ENCODE data around the gene MEAF6. TPM values are rescaled to one million over a fixed set of nuclear protein-coding genes. Genes with fewer than 3 reads are reported as not detected.

MEAF6 gene
- total RNA-seq, 1 donor from 2014 or later, result 34.1 TPM

DNA sequence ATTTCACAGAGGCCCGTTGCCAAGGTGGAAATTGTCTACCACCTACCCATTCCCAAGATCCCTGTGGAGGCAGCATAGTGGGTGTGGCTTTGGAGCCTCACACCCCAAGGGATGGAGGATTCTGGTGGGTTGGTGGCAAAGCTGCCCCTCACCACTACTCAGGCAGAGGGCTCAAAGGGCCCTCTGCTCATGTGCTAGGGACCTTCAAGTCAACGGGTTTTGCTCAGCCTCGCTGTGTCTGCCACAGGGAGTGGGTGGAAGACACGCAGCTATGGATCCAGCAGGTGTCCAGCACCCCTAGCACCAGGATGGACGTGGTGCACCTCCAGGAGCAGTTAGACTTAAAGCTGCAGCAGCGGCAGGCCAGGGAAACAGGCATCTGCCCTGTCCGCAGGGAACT, 44.5 kb upstream of the MEAF6 start:
- Histone ChIP-seq H3K27me3 (ENCODE audit: low read depth) (no peaks in the 10 kb centered on the region), H3K36me3 (peaks cover 6% of the 10 kb centered on the region), H3K4me1 (peaks cover 20% of the 10 kb centered on the region), H3K4me3 (no peak overlapping the region), H3K27ac (replicated peaks) (no peak overlapping the region), H3K9me3 (replicated peaks) (no peaks in the 10 kb centered on the region)
- TF ChIP-seq, protein P1, sequence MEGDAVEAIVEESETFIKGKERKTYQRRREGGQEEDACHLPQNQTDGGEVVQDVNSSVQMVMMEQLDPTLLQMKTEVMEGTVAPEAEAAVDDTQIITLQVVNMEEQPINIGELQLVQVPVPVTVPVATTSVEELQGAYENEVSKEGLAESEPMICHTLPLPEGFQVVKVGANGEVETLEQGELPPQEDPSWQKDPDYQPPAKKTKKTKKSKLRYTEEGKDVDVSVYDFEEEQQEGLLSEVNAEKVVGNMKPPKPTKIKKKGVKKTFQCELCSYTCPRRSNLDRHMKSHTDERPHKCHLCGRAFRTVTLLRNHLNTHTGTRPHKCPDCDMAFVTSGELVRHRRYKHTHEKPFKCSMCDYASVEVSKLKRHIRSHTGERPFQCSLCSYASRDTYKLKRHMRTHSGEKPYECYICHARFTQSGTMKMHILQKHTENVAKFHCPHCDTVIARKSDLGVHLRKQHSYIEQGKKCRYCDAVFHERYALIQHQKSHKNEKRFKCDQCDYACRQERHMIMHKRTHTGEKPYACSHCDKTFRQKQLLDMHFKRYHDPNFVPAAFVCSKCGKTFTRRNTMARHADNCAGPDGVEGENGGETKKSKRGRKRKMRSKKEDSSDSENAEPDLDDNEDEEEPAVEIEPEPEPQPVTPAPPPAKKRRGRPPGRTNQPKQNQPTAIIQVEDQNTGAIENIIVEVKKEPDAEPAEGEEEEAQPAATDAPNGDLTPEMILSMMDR (IDR thresholded peaks at IDR 0.05; ENCODE audit: borderline replicate concordance), result no peak
- DNase-seq, result no peak
- intact Hi-C loops (cut with micrococcal nuclease), result no loop called here

DNA sequence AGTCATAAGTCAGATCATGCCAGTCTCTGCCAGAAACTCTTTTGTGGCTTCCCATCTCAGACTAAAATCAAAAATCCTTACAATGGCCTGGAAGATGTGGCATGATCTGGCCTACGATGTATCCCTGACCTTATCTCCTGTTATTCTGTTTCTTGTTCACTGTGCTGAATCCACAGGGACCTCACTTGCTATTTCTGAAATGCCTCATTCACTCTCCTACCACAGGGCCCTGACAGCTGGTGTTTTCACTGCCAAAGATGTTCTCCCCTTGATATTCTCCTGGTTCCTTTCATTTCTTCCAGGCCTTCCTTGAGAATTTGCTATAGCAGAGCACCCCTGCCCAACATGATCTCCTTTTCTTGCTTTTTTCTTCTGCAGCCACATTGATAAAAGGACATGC, 43.8 kb upstream of the MEAF6 start:
- H3K27ac ChIP-seq (replicated peaks), result no peak overlapping the region
- H3K36me3 ChIP-seq, result peaks cover 6% of the 10 kb centered on the region
- peaks cover 26% of the 10 kb centered on the region for H3K4me1 ChIP-seq
- TF ChIP-seq, protein P1 (IDR thresholded peaks at IDR 0.05; ENCODE audit: borderline replicate concordance), result no peak
- H3K27me3 ChIP-seq (ENCODE audit: low read depth), result no peaks in the 10 kb centered on the region
- DNase-seq, result no peak
- no peaks in the 10 kb centered on the region for H3K9me3 ChIP-seq (replicated peaks)
- intact Hi-C loops (cut with micrococcal nuclease), result no loop called here
- H3K4me3 ChIP-seq, result no peak overlapping the region

DNA sequence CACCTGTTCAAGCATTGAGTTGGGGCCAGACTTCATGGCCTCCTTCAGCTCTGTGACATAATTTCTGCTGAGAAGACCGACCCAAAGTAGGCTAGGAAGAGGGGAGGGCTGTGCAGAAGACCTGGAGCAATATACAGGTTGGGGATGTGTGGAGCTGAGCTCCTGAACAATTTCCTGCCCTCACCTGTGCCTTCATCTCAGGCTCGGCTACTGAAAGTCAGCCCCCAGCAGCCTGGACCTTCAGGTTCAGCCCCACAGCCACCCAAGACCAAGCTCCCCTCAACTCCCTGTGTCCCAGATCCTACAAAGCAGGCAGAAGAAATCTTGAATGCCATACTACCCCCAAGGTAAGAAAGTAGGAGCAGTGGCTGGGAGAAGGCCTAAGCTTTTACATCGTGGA, 42.8 kb upstream of the MEAF6 start:
- TF ChIP-seq, protein P1 (IDR thresholded peaks at IDR 0.05; ENCODE audit: borderline replicate concordance), result no peak
- peak overlapping the region; percentile 59 for H3K4me3 ChIP-seq
- H3K4me1 ChIP-seq, result peaks cover 36% of the 10 kb centered on the region
- peaks cover 4% of the 10 kb centered on the region for H3K36me3 ChIP-seq
- no peak for DNase-seq
- intact Hi-C loops (cut with micrococcal nuclease), result no loop called here
- H3K27ac ChIP-seq (replicated peaks), result peak overlapping the region; percentile 49
- H3K9me3 ChIP-seq (replicated peaks), result no peaks in the 10 kb centered on the region
- no peaks in the 10 kb centered on the region for H3K27me3 ChIP-seq (ENCODE audit: low read depth)

DNA sequence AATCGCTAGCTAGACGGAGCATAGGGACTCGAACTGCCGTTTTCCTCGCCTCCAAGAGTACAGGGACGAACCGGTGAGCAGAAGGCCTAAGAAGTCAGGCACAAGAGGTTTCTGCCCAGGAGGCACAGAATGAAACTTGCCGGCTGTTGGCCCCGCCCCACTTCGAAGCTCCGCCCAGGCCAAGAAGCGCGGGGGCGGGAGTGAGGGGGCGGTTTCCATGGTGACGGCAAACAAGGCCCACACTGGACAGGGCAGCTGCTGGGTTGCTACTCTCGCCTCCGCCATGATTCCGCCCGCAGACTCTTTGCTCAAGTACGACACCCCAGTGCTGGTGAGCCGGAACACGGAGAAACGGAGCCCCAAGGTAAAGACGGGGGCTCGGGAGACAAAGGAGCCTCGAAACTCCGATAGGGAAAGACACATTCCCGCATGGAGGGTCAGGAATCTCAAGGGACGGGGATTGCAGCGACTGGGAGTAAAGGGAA, 42.2 kb upstream of the MEAF6 start, which contains the start of gene DNALI1:
DNALI1 (plus strand) TSS at position 229 of the 485 bp plus-strand sequence; CDS start at position 284, 55 bp downstream.
- H3K9me3 ChIP-seq (replicated peaks), result no peaks in the 10 kb centered on the region
- TF ChIP-seq, protein P1 (IDR thresholded peaks at IDR 0.05; ENCODE audit: borderline replicate concordance), result no peak
- peak within 1 kb of the TSS; percentile 49 for H3K27ac ChIP-seq (replicated peaks)
- H3K27me3 ChIP-seq (ENCODE audit: low read depth), result no peaks in the 10 kb centered on the region
- intact Hi-C loops (cut with micrococcal nuclease), result no loop called here
- H3K36me3 ChIP-seq, result peaks cover under 1% of the 10 kb centered on the region
- peak; percentile 82 for DNase-seq
- peak within 1 kb of the TSS; percentile 59 for H3K4me3 ChIP-seq
- H3K4me1 ChIP-seq, result peaks cover 43% of the 10 kb centered on the region

DNA sequence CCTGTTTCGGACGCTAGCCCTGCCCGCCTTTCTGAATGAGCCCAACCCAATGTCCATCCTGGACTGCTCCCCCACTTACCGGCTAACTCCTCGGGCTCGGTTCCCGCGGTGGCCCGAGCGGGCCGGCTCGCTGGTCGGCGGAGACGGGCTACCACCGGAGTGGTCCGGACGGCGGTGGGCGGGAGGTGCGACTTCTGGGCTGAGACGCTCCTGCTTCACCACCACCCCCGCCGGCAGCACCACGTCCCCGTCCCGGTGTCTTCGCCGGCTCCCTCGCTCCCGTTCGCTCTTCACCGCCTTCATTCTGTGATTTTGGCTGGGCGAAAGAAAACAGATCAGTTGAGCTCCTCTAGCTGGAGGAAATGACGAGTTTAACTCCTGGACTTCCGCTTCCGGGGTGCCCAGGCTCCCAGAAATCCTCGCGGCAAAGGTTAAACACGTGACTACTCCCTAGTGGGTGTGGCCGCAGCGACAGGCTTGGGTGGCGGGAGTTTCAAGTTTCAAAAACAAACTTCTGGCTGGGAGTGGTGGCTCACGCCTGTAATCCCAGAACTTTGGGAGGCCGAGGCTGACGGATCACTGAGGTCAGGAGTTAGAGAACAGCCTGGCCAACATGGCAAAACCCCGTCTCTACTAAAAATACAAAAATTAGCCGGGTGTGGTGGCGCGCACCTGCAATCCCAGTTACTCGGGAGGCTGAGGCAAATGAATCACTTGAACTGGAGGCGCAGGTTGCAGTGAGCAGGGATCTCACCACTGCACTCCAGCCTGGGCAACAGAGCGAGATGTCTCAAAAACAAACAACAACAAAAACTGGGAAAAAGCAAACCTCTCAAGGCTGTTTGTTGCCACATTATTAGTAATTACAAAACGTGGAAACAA, 39.6 kb upstream of the MEAF6 start, which contains the start of gene SNIP1:
SNIP1 (minus strand) TSS at position 367 of the 882 bp plus-strand sequence; CDS start at position 303, 64 bp downstream.
- peak within 1 kb of the TSS; percentile 92 for H3K27ac ChIP-seq (replicated peaks)
- intact Hi-C loops (cut with micrococcal nuclease), result no loop called here
- H3K27me3 ChIP-seq (ENCODE audit: low read depth), result no peaks in the 10 kb centered on the region
- TF ChIP-seq, protein P1 (IDR thresholded peaks at IDR 0.05; ENCODE audit: borderline replicate concordance), result no peak
- peaks cover 20% of the 10 kb centered on the region for H3K36me3 ChIP-seq
- DNase-seq, result peak; percentile 90
- no peaks in the 10 kb centered on the region for H3K9me3 ChIP-seq (replicated peaks)
- peaks cover 66% of the 10 kb centered on the region for H3K4me1 ChIP-seq
- H3K4me3 ChIP-seq, result peak within 1 kb of the TSS; percentile 99
